Kidney (tissue), 14 donors: ENCODE data around the gene MYL12B. TPM values are rescaled to one million over a fixed set of nuclear protein-coding genes. Genes with fewer than 3 reads are reported as not detected.

Experiments used
- DNase-seq, 5 donors: peaks; one replicate each; pipeline ENCODE4 v3.0.0-alpha.2; 2013 to 2020
- FAIRE-seq: peaks from 2 replicates; lab custom pipeline; 2012; peaks lifted over from hg19 to GRCh38; lab: Jason Lieb, UNC
- H3K27ac ChIP-seq, 2 donors: one replicate each; pipeline ENCODE4 v1.7.0; 2013; ENCODE audit warnings: low read depth in 2 of 2, low read length in 2 of 2, inconsistent platforms in 1 of 2
- H3K27me3 ChIP-seq: one replicate; pipeline ENCODE4 v1.7.1; 2013; ENCODE audit warnings: low read length, inconsistent platforms; ENCODE audit not compliant: control insufficient read depth, insufficient read depth
- H3K36me3 ChIP-seq, 3 donors: one replicate each; pipeline versions ENCODE4 v1.7.0 to v1.7.1; 2013; ENCODE audit warnings: low read length in 3 of 3, control low read depth in 1 of 3, inconsistent platforms in 1 of 3; ENCODE audit not compliant: insufficient read depth in 3 of 3, control insufficient read depth in 2 of 3
- H3K4me1 ChIP-seq, 3 donors: one replicate each; pipeline versions ENCODE4 v1.7.0 to v1.7.1; 2013; ENCODE audit warnings: low read length in 3 of 3, inconsistent platforms in 1 of 3, low read depth in 1 of 3; ENCODE audit not compliant: control insufficient read depth in 2 of 3, insufficient read depth in 2 of 3
- H3K4me3 ChIP-seq, 3 donors: one replicate each; pipeline versions ENCODE4 v1.7.0 to v1.8.1; 2013; ENCODE audit warnings: low read length in 3 of 3, control low read depth in 1 of 3, inconsistent platforms in 1 of 3
- H3K9ac ChIP-seq, 3 donors: one replicate each; pipeline versions ENCODE4 v1.7.0 to v1.7.1; 2013; ENCODE audit warnings: low read length in 3 of 3, control low read depth in 1 of 3, inconsistent platforms in 1 of 3
- H3K9me3 ChIP-seq, 3 donors: one replicate each; pipeline versions ENCODE4 v1.7.0 to v1.7.1; 2013; ENCODE audit warnings: low read length in 3 of 3, control low read depth in 1 of 3, inconsistent platforms in 1 of 3; ENCODE audit not compliant: control insufficient read depth in 2 of 3, insufficient read depth in 1 of 3
- intact Hi-C: fragments of 100-400 bp; cut with DNase I; formaldehyde crosslinking; loops from one replicate; pipeline ENCODE4 v1.11.1; 2022
- polyA plus RNA-seq: library from polyadenylated mRNA; stranded (reverse); fragments of 350-450 nt; fragmentation: Illumina TruSeq; extraction: RNeasy Lipid Tissue Mini Kit (QIAGEN cat#74804); gene quantifications from one replicate; pipeline ENCODE4 v1.2.3, GENCODE V29; 2014; ENCODE audit warnings: low read depth, low replicate concordance; ENCODE audit not compliant: insufficient read depth
- total RNA-seq: library from RNA; stranded (reverse); fragmentation: NEBNext Ultra II Directional; extraction: Animal tissue kit (Norgen Biotek cat#: 25700); gene quantifications from one replicate; pipeline ENCODE4 v1.2.1, GENCODE V29; 2021
- TF ChIP-seq, protein P1 (sequence below): IDR thresholded peaks from 3 replicates; pipeline ENCODE4 v1.5.1; 2012; ENCODE audit warnings: mild to moderate bottlenecking, moderate library complexity, borderline replicate concordance; ENCODE audit not compliant: insufficient read depth; ENCODE audit errors: extremely low read depth
- donor health status: control.
- donor health status: control.
- donor health status: control.
- donor health status: control.
- donor health status: control.
- donor health status: DM: yes; HTN: yes; CAD: no.
- donor health status: Normal renal cell carcinoma (clear cell type).

Gene MYL12B
- total and polyA plus RNA-seq, 2 donors from 2014 or later = 448 to 884 TPM

- intact Hi-C loops = no loop called here
- H3K27me3 ChIP-seq = no peaks in the 10 kb centered on the region
- H3K4me1 ChIP-seq = peaks cover 2 to 10% (median 8%) of the 10 kb centered on the region in 3 donors
- no peaks in the 10 kb centered on the region for H3K9me3 ChIP-seq
- H3K9ac ChIP-seq = no peak overlapping the region
- DNase-seq (no peak), FAIRE-seq (no peak)
- H3K27ac ChIP-seq = no peak overlapping the region
- TF ChIP-seq, protein P1, sequence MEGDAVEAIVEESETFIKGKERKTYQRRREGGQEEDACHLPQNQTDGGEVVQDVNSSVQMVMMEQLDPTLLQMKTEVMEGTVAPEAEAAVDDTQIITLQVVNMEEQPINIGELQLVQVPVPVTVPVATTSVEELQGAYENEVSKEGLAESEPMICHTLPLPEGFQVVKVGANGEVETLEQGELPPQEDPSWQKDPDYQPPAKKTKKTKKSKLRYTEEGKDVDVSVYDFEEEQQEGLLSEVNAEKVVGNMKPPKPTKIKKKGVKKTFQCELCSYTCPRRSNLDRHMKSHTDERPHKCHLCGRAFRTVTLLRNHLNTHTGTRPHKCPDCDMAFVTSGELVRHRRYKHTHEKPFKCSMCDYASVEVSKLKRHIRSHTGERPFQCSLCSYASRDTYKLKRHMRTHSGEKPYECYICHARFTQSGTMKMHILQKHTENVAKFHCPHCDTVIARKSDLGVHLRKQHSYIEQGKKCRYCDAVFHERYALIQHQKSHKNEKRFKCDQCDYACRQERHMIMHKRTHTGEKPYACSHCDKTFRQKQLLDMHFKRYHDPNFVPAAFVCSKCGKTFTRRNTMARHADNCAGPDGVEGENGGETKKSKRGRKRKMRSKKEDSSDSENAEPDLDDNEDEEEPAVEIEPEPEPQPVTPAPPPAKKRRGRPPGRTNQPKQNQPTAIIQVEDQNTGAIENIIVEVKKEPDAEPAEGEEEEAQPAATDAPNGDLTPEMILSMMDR = no peak
- peaks cover 4 to 48% (median 26%) of the 10 kb centered on the region in 3 donors for H3K36me3 ChIP-seq
- H3K4me3 ChIP-seq = no peak overlapping the region
Observed at GRCh38 chr18:3252843-3253242, 9.1 kb upstream of the MYL12B start.

DNA sequence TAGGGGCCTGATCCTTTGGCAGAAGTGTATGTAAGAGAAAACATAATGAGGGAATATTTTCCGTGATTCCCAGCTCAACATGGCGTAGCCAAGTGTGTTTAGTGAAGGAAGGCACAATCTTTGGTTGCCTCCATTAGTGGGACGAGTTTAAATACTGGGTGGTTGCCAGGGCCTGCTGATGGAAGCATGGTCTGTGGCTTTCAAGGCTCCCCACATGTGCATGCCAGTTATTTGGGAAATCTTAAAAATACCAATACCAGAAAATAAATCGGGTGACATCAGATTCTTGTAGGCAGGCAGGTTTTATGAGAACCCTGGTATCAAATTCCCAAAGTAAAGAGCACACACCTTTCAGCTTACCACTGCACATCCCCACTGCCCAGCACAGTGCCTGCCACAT, 7.2 kb upstream of the MYL12B start:
- no peak overlapping the region for H3K9ac ChIP-seq
- H3K36me3 ChIP-seq = peaks cover 11 to 55% (median 32%) of the 10 kb centered on the region in 3 donors
- no peak for DNase-seq
- peaks cover 0 to 10% (median 3%) of the 10 kb centered on the region in 3 donors for H3K4me1 ChIP-seq
- TF ChIP-seq, protein P1 = no peak
- FAIRE-seq = no peak
- intact Hi-C loops = no loop called here
- no peaks in the 10 kb centered on the region for H3K27me3 ChIP-seq
- no peak overlapping the region for H3K4me3 ChIP-seq
- H3K9me3 ChIP-seq = no peaks in the 10 kb centered on the region
- H3K27ac ChIP-seq = no peak overlapping the region

DNA sequence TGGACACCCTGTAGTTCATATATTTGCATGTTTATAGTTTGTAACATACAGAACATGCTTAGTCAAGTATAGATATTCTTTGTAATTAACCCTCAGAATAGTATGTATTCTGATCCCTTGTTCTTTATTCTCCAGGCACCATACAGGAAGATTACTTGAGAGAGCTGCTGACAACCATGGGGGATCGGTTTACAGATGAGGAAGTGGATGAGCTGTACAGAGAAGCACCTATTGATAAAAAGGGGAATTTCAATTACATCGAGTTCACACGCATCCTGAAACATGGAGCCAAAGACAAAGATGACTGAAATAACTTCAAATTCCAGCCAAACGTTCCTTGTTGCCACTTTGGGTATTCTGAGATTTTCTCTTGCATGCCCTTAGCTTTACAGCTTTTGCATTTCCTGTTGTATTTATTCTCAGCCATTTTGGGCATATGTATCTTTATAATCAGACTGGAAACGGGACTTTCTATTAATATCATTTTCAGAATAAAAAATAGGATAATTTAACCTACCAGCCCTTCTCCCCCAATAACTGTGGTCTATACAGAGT, 6.2 kb upstream of the MYL12B start:
- Histone ChIP-seq H3K36me3 (peaks cover 11 to 55% (median 32%) of the 10 kb centered on the region in 3 donors), H3K9me3 (no peaks in the 10 kb centered on the region), H3K27me3 (no peaks in the 10 kb centered on the region), H3K4me3 (no peak overlapping the region), H3K9ac (no peak overlapping the region), H3K27ac (peak overlapping the region in 1 of 2 donors; percentile 14), H3K4me1 (peaks cover 0 to 7% (median 3%) of the 10 kb centered on the region in 3 donors)
- no peak for FAIRE-seq
- intact Hi-C loops = no loop called here
- TF ChIP-seq, protein P1 = no peak
- no peak for DNase-seq
